Astrocyte (in vitro differentiated cells and primary cell): ENCODE measurements around the gene TMEM39A.

Experiments used
- EZH2 ChIP-seq: IDR thresholded peaks from 2 replicates; pipeline ENCODE4 v1.6.1; 2012; ENCODE audit warnings: mild to moderate bottlenecking, low read length, inconsistent platforms; ENCODE audit not compliant: insufficient read depth
- TF ChIP-seq, protein P1 (sequence below): IDR thresholded peaks from 2 replicates; pipeline ENCODE4 v1.5.1; 2011; ENCODE audit warnings: low read depth, mild to moderate bottlenecking, inconsistent platforms, low read length, moderate library complexity; ENCODE audit not compliant: insufficient read depth

DNA sequence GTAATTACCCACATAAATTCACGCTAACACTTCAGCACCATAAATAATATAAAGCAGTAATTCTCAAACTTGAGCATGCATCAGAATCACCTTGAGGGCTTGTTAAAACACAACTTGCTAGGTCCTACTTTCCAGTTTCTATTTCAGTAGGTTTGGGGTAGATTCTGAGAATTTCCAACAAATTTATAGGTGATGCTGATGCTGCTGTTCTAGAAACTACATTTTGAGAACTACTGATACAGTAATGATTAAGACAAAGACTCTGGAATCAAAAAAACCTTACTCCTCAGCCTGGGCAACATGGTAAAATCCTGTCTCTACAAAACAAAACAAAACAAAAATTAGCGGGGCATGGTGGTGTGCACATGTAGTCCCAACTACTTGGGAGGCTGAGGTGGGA is 18.8 kb downstream of the TMEM39A start:
- TF ChIP-seq, protein P1, sequence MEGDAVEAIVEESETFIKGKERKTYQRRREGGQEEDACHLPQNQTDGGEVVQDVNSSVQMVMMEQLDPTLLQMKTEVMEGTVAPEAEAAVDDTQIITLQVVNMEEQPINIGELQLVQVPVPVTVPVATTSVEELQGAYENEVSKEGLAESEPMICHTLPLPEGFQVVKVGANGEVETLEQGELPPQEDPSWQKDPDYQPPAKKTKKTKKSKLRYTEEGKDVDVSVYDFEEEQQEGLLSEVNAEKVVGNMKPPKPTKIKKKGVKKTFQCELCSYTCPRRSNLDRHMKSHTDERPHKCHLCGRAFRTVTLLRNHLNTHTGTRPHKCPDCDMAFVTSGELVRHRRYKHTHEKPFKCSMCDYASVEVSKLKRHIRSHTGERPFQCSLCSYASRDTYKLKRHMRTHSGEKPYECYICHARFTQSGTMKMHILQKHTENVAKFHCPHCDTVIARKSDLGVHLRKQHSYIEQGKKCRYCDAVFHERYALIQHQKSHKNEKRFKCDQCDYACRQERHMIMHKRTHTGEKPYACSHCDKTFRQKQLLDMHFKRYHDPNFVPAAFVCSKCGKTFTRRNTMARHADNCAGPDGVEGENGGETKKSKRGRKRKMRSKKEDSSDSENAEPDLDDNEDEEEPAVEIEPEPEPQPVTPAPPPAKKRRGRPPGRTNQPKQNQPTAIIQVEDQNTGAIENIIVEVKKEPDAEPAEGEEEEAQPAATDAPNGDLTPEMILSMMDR = no peak
- TF ChIP-seq EZH2 = no peak
